PC-9 (cell line): ENCODE results near the gene GPM6B.

Experiments used
- CTCF ChIP-seq: fragments of 200-600 bp; sonication (generic); conservative IDR thresholded peaks from 2 replicates; pipeline ENCODE4 v1.6.1; 2017; ENCODE audit warnings: mixed run types, antibody characterized with exemption, mild to moderate bottlenecking, moderate library complexity
- EZH2 ChIP-seq: fragments of 200-600 bp; sonication (generic); IDR thresholded peaks from 2 replicates; pipeline ENCODE4 v1.8.0; 2017; ENCODE audit warnings: antibody characterized with exemption, low read depth

- no peak for TF ChIP-seq CTCF
- no peak for TF ChIP-seq EZH2
Observed at GRCh38 chrX:13857804-13858203, 40.9 kb upstream of the GPM6B start.
